ENCODE data around the gene TMOD1.
"Not testable (repeated sequence)": the region's sequence is repeated elsewhere in the genome, so short reads cannot be mapped to it uniquely, and the experiment has no call there.

DNA sequence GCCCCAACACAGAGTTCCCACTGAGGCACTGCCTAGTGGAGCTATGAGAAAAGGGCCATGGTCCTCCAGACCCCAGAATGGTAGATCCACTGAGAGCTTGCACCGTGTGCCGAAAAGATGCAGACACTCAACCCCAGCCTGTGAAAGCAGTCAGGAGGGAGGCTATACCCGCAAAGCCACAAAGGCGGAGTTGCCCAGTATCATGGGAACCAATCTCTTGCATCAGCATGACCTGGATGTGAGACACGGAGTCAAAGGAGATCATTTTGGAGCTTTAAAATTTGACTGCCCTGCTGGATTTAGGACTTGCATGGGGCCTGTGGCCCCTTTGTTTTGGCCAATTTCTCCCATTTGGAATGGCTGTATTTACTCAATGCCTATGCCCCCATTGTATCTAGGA, 121.0 kb downstream of the TMOD1 start:
- not testable (repeated sequence) for TF ChIP-seq EP300, POLR2A (IDR thresholded peaks at IDR 0.05)
- TF ChIP-seq, protein P1, sequence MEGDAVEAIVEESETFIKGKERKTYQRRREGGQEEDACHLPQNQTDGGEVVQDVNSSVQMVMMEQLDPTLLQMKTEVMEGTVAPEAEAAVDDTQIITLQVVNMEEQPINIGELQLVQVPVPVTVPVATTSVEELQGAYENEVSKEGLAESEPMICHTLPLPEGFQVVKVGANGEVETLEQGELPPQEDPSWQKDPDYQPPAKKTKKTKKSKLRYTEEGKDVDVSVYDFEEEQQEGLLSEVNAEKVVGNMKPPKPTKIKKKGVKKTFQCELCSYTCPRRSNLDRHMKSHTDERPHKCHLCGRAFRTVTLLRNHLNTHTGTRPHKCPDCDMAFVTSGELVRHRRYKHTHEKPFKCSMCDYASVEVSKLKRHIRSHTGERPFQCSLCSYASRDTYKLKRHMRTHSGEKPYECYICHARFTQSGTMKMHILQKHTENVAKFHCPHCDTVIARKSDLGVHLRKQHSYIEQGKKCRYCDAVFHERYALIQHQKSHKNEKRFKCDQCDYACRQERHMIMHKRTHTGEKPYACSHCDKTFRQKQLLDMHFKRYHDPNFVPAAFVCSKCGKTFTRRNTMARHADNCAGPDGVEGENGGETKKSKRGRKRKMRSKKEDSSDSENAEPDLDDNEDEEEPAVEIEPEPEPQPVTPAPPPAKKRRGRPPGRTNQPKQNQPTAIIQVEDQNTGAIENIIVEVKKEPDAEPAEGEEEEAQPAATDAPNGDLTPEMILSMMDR (IDR thresholded peaks at IDR 0.05), result not testable (repeated sequence)
